Sigmoid colon (tissue), 3 donors: ENCODE results near the gene TYMS.

Experiments used
- CTCF ChIP-seq, 4 experiments: fragments of 450-650 bp in 3 of 4; fragments of 200-600 bp in 1 of 4; IDR thresholded peaks; one replicate each; pipeline ENCODE4 v1.5.1; 2016 to 2019; ENCODE audit warnings: antibody characterized with exemption in 4 of 4, mild to moderate bottlenecking in 3 of 4, moderate library complexity in 2 of 4
- POLR2A ChIP-seq, 2 donors: fragments of 450-650 bp; IDR thresholded peaks; one replicate each; pipeline ENCODE4 v1.6.1; 2016; ENCODE audit warnings: antibody characterized with exemption in 2 of 2, mild to moderate bottlenecking in 2 of 2, moderate library complexity in 2 of 2

DNA sequence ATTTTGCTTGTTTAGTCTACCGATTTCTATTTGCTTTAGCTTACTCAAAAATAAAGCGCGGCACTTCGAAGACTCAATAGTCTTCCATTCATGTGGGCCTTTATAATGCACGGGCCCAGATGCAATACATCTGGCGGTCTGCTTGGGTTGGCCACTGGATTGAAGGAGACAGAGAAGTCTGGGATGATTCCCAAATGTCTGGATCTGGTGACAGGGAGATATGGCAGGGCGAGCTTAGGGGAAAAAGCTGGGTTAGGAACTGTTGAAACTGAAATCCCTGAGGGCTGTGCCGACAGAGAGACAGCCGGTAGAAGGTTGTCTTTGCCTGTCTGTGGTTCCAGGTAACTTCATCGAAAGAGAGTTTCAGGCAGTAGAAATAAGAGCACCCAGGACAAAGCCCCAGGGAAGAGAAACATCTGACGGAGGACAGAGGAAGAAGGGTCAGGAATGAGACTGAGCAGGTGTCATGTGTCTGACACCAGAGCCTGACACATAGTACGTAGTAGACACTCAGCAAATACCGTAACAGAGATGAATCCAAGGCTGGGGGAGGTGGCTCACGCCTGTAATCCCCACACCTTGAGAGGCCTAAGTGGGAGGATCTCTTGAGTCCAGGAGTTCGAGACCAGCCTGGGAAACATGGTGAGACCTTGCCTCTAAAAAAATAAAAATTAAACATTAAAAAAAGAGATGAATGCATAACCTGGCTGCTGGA lies 47.1 kb upstream of the TYMS start:
- TF ChIP-seq CTCF (IDR thresholded peaks at IDR 0.05): no peak
- TF ChIP-seq POLR2A (IDR thresholded peaks at IDR 0.05): no peak
